ENCODE measurements around the gene DISC1.

DISC1 gene

DNA sequence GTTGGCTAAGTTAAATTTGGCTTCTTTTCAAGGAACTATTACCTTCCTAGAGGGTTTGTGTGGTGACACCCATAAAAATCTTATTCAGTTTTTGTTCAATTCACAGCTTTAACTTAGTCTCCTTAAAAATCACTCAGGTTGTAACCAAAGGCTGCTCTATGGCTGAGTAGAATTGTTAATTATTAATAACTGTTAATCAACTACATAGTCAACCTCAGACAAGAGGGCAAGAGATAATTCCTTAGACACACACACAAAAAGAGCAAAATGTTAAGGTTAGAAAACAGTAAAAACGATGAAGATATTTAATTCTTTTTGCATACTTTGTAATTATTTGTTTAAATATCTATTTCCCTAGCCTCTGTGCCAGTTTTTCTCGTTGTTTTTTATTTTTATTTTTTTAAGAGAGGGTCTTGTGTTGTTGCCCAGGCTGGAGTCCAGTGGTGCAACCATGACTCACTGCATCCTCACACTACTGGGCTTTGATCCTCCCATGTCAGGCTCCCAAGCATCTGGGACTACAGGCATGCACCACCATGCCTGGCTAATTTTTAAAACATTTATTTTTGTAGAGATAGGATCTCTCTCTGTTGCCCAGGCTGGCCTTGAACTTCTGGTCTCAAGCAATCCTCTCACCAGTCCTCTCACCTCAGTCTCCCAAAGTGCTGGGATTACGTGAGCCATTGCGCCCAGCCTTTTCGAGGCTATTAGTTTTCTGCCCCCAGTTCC is 215.2 kb downstream of the DISC1 start:
- H3K4me3 Mint-ChIP-seq: no peak overlapping the region
- H3K4me1 Mint-ChIP-seq: peaks cover 5% of the 10 kb centered on the region
- peak overlapping the region; percentile 77 to 85 (median 81) for H3K27ac Mint-ChIP-seq
- TF ChIP-seq, protein P1, sequence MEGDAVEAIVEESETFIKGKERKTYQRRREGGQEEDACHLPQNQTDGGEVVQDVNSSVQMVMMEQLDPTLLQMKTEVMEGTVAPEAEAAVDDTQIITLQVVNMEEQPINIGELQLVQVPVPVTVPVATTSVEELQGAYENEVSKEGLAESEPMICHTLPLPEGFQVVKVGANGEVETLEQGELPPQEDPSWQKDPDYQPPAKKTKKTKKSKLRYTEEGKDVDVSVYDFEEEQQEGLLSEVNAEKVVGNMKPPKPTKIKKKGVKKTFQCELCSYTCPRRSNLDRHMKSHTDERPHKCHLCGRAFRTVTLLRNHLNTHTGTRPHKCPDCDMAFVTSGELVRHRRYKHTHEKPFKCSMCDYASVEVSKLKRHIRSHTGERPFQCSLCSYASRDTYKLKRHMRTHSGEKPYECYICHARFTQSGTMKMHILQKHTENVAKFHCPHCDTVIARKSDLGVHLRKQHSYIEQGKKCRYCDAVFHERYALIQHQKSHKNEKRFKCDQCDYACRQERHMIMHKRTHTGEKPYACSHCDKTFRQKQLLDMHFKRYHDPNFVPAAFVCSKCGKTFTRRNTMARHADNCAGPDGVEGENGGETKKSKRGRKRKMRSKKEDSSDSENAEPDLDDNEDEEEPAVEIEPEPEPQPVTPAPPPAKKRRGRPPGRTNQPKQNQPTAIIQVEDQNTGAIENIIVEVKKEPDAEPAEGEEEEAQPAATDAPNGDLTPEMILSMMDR (IDR thresholded peaks at IDR 0.05; ENCODE audit: unreplicated experiment in 3 of 3): no peak
- H3K27me3 Mint-ChIP-seq (ENCODE audit: low read depth): peaks cover 3% of the 10 kb centered on the region
- H3K36me3 Mint-ChIP-seq (ENCODE audit: low read depth): no peaks in the 10 kb centered on the region
- no peaks in the 10 kb centered on the region for H3K9me3 Mint-ChIP-seq

DNA sequence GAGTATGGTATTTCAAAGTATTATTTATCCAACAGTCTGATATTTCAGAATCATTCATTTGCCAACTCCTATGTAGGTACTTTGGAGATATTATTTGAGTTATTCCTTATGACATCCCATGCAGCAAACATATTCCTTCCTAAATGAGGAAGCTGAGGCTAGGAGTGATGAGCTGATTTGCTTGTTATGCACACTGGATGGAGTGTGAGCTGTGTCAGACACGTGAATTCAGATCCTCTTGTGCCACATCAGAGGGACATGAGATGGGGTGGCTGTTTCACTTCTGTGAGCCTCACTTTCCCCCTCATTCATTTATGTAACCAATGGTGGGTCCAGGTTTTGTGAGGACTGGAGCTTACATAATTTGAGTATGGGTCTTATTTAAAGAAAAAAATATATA is 215.9 kb downstream of the DISC1 start:
- Mint-ChIP-seq H3K9me3 (no peaks in the 10 kb centered on the region), H3K36me3 (ENCODE audit: low read depth) (no peaks in the 10 kb centered on the region), H3K4me1 (peaks cover 5% of the 10 kb centered on the region), H3K27me3 (ENCODE audit: low read depth) (peaks cover 3% of the 10 kb centered on the region), H3K4me3 (no peak overlapping the region), H3K27ac (peak overlapping the region; percentile 15 to 81 (median 77))
- TF ChIP-seq, protein P1 (IDR thresholded peaks at IDR 0.05; ENCODE audit: unreplicated experiment in 3 of 3): no peak

DNA sequence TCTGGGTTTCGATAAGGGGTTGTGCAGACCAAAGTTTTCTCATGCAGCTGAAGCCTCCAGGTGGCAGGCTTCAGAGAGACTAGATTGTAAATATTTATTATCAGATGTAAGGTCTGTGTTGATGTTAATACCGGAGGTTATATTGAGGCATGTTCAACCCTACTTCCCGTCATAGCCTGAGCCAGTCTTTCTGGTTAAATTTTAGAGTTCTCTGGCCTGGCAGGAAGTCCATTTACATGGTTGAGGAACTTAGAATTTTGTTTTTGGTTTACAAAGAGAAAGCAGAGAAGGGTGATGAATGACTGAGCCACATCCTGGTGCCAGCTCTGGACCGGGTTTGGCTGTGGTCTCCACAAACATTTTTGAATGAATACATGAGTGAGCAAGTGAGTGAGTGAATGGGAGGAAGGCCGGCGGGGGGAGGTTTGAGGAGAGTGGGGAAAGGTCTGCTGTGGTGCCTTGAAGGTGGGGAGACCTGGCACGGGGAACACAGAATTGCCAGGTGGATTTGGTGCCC is 218.5 kb downstream of the DISC1 start:
- no peaks in the 10 kb centered on the region for H3K9me3 Mint-ChIP-seq
- H3K36me3 Mint-ChIP-seq (ENCODE audit: low read depth): no peaks in the 10 kb centered on the region
- peaks cover 3% of the 10 kb centered on the region for H3K27me3 Mint-ChIP-seq (ENCODE audit: low read depth)
- H3K4me3 Mint-ChIP-seq: no peak overlapping the region
- TF ChIP-seq, protein P1 (IDR thresholded peaks at IDR 0.05; ENCODE audit: unreplicated experiment in 3 of 3): no peak
- H3K4me1 Mint-ChIP-seq: peaks cover 5% of the 10 kb centered on the region
- peak overlapping the region; percentile 53 to 64 (median 59) for H3K27ac Mint-ChIP-seq

DNA sequence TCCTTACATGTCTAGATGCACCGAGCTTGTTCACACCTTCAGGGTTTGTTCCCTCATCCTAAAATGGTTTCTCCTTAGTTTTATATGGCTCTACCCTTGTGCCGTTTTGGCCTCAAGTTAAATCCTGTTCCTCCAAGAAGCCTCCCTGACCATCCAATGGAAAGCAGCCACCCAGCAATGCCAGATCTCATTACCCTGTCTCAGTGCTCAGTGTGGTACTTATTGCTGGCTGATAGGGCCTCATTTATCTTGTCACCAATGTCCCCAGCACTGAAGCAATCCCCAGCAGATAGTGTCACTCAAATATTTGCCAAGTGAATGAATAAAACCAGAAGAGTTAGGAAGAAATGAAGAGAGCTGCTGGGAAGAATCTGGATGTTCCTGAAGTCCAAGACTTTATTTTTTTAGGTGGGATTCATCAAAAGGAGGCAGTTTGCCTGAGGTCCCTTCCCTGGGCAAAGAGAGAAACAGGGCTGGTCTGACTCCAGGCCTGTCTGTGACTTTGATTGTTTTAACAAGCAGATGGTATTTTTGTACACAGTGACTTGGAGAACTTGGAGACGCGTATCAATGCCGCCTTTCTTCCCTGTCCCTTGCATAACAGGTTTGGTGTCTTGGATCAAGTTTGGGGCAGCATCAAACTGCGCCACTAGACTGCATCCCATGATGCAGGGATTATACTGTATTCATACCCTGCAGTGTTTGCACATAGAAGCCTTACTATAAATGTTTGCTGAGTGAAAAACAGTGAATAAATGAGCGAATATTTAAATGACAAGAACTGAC is 221.2 kb downstream of the DISC1 start:
- peaks cover 3% of the 10 kb centered on the region for H3K27me3 Mint-ChIP-seq (ENCODE audit: low read depth)
- H3K9me3 Mint-ChIP-seq: no peaks in the 10 kb centered on the region
- TF ChIP-seq, protein P1 (IDR thresholded peaks at IDR 0.05; ENCODE audit: unreplicated experiment in 3 of 3): no peak
- H3K36me3 Mint-ChIP-seq (ENCODE audit: low read depth): no peaks in the 10 kb centered on the region
- H3K4me1 Mint-ChIP-seq: peaks cover 5% of the 10 kb centered on the region
- no peak overlapping the region for H3K4me3 Mint-ChIP-seq
- no peak overlapping the region for H3K27ac Mint-ChIP-seq

DNA sequence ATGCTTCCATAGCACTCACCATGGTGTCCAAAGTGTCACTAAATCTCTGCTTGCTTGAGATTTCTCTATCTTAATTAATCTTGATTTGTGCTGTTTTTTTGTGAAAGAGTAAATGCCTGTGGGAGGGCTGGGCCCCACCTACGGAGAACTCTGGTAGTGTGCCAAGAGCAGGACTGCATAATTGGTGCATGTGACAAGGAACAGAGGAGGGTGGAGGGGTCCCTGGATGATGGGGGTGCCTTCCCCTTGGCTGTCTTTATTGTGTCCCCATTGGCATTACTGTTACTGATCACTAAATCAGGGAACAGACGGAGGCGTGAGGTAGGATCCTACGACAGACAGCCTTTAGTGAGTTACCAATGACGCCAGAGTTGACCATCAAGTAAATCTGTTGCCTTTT is 223.4 kb downstream of the DISC1 start:
- no peaks in the 10 kb centered on the region for H3K9me3 Mint-ChIP-seq
- H3K4me1 Mint-ChIP-seq: peaks cover 4% of the 10 kb centered on the region
- peaks cover 3% of the 10 kb centered on the region for H3K27me3 Mint-ChIP-seq (ENCODE audit: low read depth)
- no peak overlapping the region for H3K4me3 Mint-ChIP-seq
- TF ChIP-seq, protein P1 (IDR thresholded peaks at IDR 0.05; ENCODE audit: unreplicated experiment in 3 of 3): no peak
- H3K36me3 Mint-ChIP-seq (ENCODE audit: low read depth): no peaks in the 10 kb centered on the region
- no peak overlapping the region for H3K27ac Mint-ChIP-seq

Data from nephron (organoid).